ENCODE results near the gene LHFPL5.

LHFPL5 gene

DNA sequence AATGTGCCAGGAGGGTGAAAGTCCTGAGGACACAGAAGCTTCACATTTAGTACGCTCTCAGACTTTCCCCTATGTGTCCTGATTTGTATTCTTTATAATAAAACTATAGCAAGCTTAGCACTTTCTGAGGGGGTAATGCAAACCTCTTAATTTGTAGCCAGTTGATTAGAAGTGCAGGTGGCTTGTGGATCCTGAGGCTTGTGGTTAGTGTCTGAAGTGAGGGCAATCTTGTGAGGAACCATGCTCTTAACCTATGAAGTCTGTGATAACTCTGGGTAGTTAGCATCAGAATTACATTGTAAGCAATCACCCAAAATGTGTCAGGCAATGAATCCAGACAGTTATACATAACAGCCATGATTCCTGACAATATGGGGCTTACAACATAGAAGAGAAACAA is 51.1 kb downstream of the LHFPL5 start:
- no peak for DNase-seq (ENCODE audit: low read depth in 2 of 2)

- DNase-seq (ENCODE audit: low read depth in 2 of 2): no peak
Observed at GRCh38 chr6:35857853-35858252, 52.7 kb downstream of the LHFPL5 start.

DNA sequence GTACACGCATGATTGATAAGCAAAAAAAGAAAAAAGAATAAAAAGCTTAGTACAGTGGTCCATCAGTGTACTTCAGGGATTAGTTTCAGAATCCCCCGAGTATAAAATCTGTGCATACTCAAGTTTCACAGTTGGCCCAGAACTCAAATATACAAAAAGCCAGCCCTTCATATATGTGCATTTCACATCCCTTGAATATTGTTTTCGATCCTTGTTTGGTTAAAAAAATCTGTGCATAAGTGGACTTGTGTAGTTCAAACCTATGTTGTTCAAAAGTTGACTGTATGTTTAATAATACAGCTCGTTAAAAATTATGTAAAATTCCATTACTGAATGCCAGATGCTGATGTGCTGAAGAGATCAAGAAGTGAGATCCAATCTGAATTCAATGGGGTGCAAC is 54.2 kb downstream of the LHFPL5 start:
- no peak for DNase-seq (ENCODE audit: low read depth in 2 of 2)
